ENCODE results near the gene CLIC4. TPM values are rescaled to one million over a fixed set of nuclear protein-coding genes. Genes with fewer than 3 reads are reported as not detected.
A peak's percentile ranks its signal among the peaks of the same experiment; 100 is the strongest.

CLIC4 gene
- total RNA-seq, 1 experiment from 2014 or later, result 230 TPM

DNA sequence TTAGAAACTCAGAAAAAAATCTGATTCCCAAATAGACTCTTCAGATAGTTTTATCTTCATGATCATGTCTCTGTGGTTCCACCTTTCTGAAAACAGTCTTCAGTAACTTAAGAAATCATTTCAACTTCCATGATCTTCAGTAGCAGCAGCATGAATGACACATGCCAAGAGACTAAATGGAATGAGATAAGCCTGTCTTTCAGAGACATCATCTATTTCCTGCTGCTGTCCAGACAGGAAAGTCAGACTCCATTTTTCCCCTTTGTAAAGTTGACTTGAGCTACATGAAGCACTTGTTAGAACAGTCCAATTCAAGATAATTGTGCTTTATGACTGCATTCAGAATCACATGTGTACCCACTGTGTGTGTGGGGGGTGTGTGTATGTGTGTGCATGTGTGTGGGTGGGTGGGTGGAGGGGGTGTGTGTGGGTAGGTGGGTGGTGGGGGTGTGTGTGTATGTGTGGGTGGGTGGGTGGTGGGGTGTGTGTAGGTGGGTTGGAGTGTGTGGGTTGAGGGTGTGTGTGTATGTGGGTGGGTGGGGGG lies 58.8 kb downstream of the CLIC4 start:
- TF ChIP-seq CTCF (conservative IDR thresholded peaks at IDR 0.05), result no peak
- Histone ChIP-seq H2BK5ac (ENCODE audit: insufficient read length, low read length) (no peak overlapping the region), H3K23ac (ENCODE audit: insufficient read length, low read depth, low read length) (no peak overlapping the region), H3K9ac (ENCODE audit: extremely low read depth, insufficient read length, low read length) (no peak overlapping the region), H3K79me1 (ENCODE audit: insufficient read depth, low read depth, low read length, poor library complexity, severe bottlenecking) (peaks cover 2% of the 10 kb centered on the region), H3K9me3 (ENCODE audit: control insufficient read depth, low read depth, low read length) (no peaks in the 10 kb centered on the region), H2BK120ac (ENCODE audit: low read depth, low read length, poor library complexity, severe bottlenecking) (no peak overlapping the region), H3K56ac (ENCODE audit: insufficient read length, low read depth, low read length) (no peak overlapping the region), H4K5ac (ENCODE audit: insufficient read length, low read depth, low read length) (no peak overlapping the region), H3K18ac (ENCODE audit: insufficient read length, low read depth, low read length) (no peak overlapping the region), H3K4me2 (ENCODE audit: insufficient read depth, insufficient read length, low read length) (no peak overlapping the region), H3K4me1 (ENCODE audit: insufficient read depth, low read length) (no peaks in the 10 kb centered on the region), H3K23me2 (ENCODE audit: insufficient read length, low read depth, low read length, poor library complexity, severe bottlenecking) (no peaks in the 10 kb centered on the region), H3K79me2 (ENCODE audit: insufficient read depth, low read length) (no peaks in the 10 kb centered on the region; the same call in 1 of the 2 replicates), H3K4ac (ENCODE audit: low read depth, low read length) (no peak overlapping the region), H4K20me1 (ENCODE audit: control insufficient read depth, insufficient read depth, insufficient read length) (no peaks in the 10 kb centered on the region), H2AFZ (ENCODE audit: low read length) (no peak overlapping the region), H2BK20ac (ENCODE audit: low read depth, low read length, poor library complexity, severe bottlenecking) (no peak overlapping the region), H4K91ac (ENCODE audit: insufficient read length, low read depth, low read length) (no peak overlapping the region), H3K27ac (ENCODE audit: insufficient read length, low read depth, low read length) (no peak overlapping the region), H2BK15ac (ENCODE audit: low read depth, low read length) (no peak overlapping the region), H3K27me3 (ENCODE audit: insufficient read depth, low read length) (no peaks in the 10 kb centered on the region), H2BK12ac (ENCODE audit: insufficient read length, low read depth, low read length) (no peak overlapping the region), H2AK5ac (ENCODE audit: insufficient read length, low read length) (no peak overlapping the region), H3T11ph (ENCODE audit: low read length) (no peak overlapping the region), H4K8ac (replicated peaks; ENCODE audit: insufficient read length, low read depth, low read length) (no peak overlapping the region), H3K14ac (ENCODE audit: insufficient read depth, low read length) (no peak overlapping the region)
- Mint-ChIP-seq H3K4me1 (peaks cover 7 to 10% of the 10 kb centered on the region in 2 experiments; a peak in 2 of 4 replicates), H3K27me3 (ENCODE audit: low read depth) (no peaks in the 10 kb centered on the region), H3K36me3 (ENCODE audit: insufficient read depth in 1 of 3, low read depth in 3 of 3) (peaks cover 13 to 37% (median 30%) of the 10 kb centered on the region in 3 experiments; a peak in 6 of 7 replicates), H3K27ac (peak overlapping the region in 1 of 3 experiments; percentile 92; a peak in 1 of 7 replicates), H3K9me3 (no peaks in the 10 kb centered on the region; a peak in 2 of 5 replicates), H3K4me3 (no peak overlapping the region)
- DNase-seq, result no peak

Measured in H9 (cell line).